Measurements from ENCODE around the gene HRC.

GRCh38 chr19:49126575-49126974 lies 28.6 kb downstream of the HRC start:
- TF ChIP-seq, protein P1, sequence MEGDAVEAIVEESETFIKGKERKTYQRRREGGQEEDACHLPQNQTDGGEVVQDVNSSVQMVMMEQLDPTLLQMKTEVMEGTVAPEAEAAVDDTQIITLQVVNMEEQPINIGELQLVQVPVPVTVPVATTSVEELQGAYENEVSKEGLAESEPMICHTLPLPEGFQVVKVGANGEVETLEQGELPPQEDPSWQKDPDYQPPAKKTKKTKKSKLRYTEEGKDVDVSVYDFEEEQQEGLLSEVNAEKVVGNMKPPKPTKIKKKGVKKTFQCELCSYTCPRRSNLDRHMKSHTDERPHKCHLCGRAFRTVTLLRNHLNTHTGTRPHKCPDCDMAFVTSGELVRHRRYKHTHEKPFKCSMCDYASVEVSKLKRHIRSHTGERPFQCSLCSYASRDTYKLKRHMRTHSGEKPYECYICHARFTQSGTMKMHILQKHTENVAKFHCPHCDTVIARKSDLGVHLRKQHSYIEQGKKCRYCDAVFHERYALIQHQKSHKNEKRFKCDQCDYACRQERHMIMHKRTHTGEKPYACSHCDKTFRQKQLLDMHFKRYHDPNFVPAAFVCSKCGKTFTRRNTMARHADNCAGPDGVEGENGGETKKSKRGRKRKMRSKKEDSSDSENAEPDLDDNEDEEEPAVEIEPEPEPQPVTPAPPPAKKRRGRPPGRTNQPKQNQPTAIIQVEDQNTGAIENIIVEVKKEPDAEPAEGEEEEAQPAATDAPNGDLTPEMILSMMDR (IDR thresholded peaks at IDR 0.05): no peak
- no peak for TF ChIP-seq POLR2A (IDR thresholded peaks at IDR 0.05)
